Fibroblast of villous mesenchyme (primary cell): ENCODE measurements around the gene AKAP5. TPM values are rescaled to one million over a fixed set of nuclear protein-coding genes. Genes with fewer than 3 reads are reported as not detected.

Source experiments
- DNase-seq: peaks from one replicate; pipeline ENCODE4 v3.0.0-alpha.2; 2010; ENCODE audit warnings: low read depth
- H3K4me3 ChIP-seq: 2 replicates; pipeline ENCODE4 v1.5.1; 2011; ENCODE audit warnings: low read depth, mild to moderate bottlenecking, low read length
- CTCF ChIP-seq: IDR thresholded peaks from 2 replicates; pipeline ENCODE4 v1.5.1; 2012; ENCODE audit warnings: low read depth, mild to moderate bottlenecking, low read length; ENCODE audit not compliant: insufficient read depth
- total RNA-seq: library from RNA; depleted of rRNA; stranded (reverse); fragments of >200 nt; gene quantifications from 2 replicates; pipeline ENCODE4 v1.2.3, GENCODE V29; 2012

AKAP5 gene
- total RNA-seq: 1.9 and 3.0 TPM in 2 replicates

- DNase-seq: peak; percentile 55
- no peak for TF ChIP-seq CTCF
- H3K4me3 ChIP-seq: peak within 1 kb of the TSS; percentile 84
Measured at GRCh38 chr14:64465191-64465822, at the start of gene AKAP5. TSS of gene AKAP5 (plus strand) at chr14:64465499. CDS start at chr14:64468395, 2,896 bp downstream.

- no peak for DNase-seq
- no peak overlapping the region for H3K4me3 ChIP-seq
- no peak for TF ChIP-seq CTCF
Measured at GRCh38 chr14:64416348-64416932, 48.9 kb upstream of the AKAP5 start.

GRCh38 chr14:64417055-64417770, 48.1 kb upstream of the AKAP5 start:
- DNase-seq: no peak
- no peak overlapping the region for H3K4me3 ChIP-seq
- no peak for TF ChIP-seq CTCF

- TF ChIP-seq CTCF: no peak
- DNase-seq: no peak
Measured at GRCh38 chr14:64417771-64418125, 47.6 kb upstream of the AKAP5 start.

GRCh38 chr14:64419003-64419402, 46.3 kb upstream of the AKAP5 start:
- no peak overlapping the region for H3K4me3 ChIP-seq
- DNase-seq: no peak
- no peak for TF ChIP-seq CTCF

More at GRCh38 chr14:64417771-64418125, 47.6 kb upstream of the AKAP5 start:
- no peak overlapping the region for H3K4me3 ChIP-seq

GRCh38 chr14:64421166-64421565, 44.1 kb upstream of the AKAP5 start:
- no peak for TF ChIP-seq CTCF
- H3K4me3 ChIP-seq: no peak overlapping the region
- DNase-seq: peak; percentile 57
